Measurements from ENCODE around the gene NAA38. TPM values are rescaled to one million over a fixed set of nuclear protein-coding genes. Genes with fewer than 3 reads are reported as not detected.
"Not testable (repeated sequence)": the region's sequence is repeated elsewhere in the genome, so short reads cannot be mapped to it uniquely, and the experiment has no call there.

The NAA38 gene
- total RNA-seq, 2 experiments from 2014 or later = 62.1 to 71.7 TPM

DNA sequence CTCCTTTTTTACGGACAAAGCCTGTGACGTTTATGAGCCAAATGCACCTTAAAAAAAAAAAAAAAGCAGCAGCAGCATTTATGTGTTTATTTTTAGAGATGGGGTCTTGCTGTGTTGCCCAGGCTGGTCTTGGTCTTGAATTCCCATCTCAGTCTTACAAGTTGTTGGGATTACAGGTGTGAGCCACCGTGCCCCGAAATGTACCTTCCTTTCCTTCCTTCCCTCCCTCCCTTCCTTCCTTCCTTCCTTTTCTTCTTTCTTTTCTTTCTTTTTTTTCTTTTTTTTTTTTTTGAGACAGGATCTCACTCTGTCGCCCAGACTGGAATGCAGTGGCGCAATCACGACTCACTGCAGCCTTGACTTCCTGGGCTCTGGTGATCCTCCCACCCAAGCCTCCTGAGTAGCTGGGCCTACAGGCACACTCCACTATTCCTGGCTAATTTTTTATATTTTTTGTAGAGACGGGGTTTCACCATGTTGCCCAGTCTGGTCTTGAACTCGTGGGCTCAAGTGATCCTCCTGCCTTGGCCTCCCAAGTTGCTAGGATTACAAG, 47.5 kb downstream of the NAA38 start:
- H3K9me3 Mint-ChIP-seq; H3K27me3 Mint-ChIP-seq; H3K36me3 Mint-ChIP-seq; POLR2A ChIA-PET; H3K4me1 Mint-ChIP-seq; DNase-seq; H3K27ac Mint-ChIP-seq; H3K4me3 Mint-ChIP-seq; ATAC-seq (ENCODE audit: low read depth): not testable (repeated sequence)

DNA sequence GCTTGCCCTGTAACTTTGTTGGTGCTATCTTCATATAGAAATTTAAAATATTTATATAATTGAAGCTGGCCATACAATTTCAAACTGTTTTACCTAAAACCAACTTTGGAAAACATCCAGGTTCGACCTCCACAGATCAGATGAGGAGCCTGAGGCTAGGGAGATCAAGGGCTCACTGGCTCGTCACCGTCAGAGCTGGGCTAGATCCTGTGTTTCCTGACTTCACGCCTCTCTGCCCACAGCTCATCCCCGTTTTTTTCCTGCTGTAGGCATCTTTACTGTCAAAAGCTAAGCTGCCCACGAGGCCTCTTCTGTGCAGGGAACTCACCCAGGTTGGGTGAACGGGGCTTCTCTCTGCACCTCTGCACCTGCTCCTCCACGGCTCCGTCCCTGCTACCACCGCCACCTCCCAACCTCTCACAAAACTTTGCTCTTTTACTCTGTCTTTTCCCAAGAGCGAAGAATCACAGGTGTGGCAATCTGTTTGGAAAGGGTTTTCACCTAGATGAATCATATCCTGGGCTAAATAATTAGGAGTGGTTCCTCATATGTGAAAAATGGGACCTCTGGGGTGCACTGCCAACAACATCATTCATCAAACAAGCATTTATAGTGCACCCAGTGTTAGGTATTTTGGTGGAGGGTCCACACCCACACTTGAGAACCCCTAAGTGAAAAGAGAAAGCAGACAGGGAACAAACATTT, 48.1 kb downstream of the NAA38 start:
- DNase-seq = no peak
- ATAC-seq (ENCODE audit: low read depth) = no peak
- Mint-ChIP-seq H3K36me3 (no peaks in the 10 kb centered on the region), H3K4me1 (no peaks in the 10 kb centered on the region), H3K9me3 (no peaks in the 10 kb centered on the region), H3K27ac (no peak overlapping the region), H3K27me3 (peaks cover 4% of the 10 kb centered on the region), H3K4me3 (no peak overlapping the region)
- POLR2A ChIA-PET = no interaction called here

DNA sequence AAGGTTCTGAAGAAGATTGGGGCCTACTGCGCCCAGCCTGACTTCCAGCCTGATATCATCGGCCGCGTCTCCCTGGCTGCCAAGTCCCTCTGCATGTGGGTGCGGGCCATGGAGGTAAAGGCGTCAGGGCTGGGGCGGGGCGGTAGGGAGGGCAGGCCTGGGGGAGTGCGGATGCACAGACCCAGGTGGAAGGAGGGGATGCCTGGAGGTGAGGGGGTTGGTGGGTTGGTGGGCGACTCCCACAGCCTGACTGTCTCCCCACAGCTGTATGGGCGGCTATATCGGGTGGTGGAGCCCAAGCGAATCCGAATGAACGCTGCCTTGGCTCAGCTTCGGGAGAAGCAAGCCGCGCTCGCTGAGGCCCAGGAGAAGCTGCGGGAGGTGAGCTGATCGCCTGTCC, 50.2 kb downstream of the NAA38 start:
- no peaks in the 10 kb centered on the region for H3K4me1 Mint-ChIP-seq
- POLR2A ChIA-PET = no interaction called here
- ATAC-seq (ENCODE audit: low read depth) = no peak
- no peak for DNase-seq
- no peak overlapping the region for H3K4me3 Mint-ChIP-seq
- peaks cover 8% of the 10 kb centered on the region for H3K27me3 Mint-ChIP-seq
- no peaks in the 10 kb centered on the region for H3K36me3 Mint-ChIP-seq
- no peak overlapping the region for H3K27ac Mint-ChIP-seq
- H3K9me3 Mint-ChIP-seq = no peaks in the 10 kb centered on the region

Other genes starting within 250 kb of the NAA38 start
- gene FXR2, start 242.7 kb downstream of the NAA38 start, total RNA-seq = 10 to 100 TPM; 37.7 to 38.2 TPM
- 10 to 100 TPM; 40.0 to 41.2 TPM for gene SAT2, start 229.7 kb downstream of the NAA38 start, total RNA-seq
- not detected for gene SHBG, start 227.4 kb downstream of the NAA38 start, total RNA-seq
- under 1 TPM; 0.14 to 0.42 TPM for gene ATP1B2, start 206.6 kb downstream of the NAA38 start, total RNA-seq
- 100 to 1,000 TPM; 128 to 131 TPM for gene TP53, start 170.1 kb downstream of the NAA38 start, total RNA-seq
- 10 to 100 TPM; 19.3 to 19.4 TPM for gene WRAP53, start 169.1 kb downstream of the NAA38 start, total RNA-seq
- not detected for gene EFNB3, start 152.4 kb downstream of the NAA38 start, total RNA-seq
- gene DNAH2, start 139.8 kb downstream of the NAA38 start, total RNA-seq = not detected
- gene KDM6B, start 23.3 kb downstream of the NAA38 start, total RNA-seq = 10 to 100 TPM; 43.4 to 50.9 TPM
- gene TMEM88, start 2.5 kb downstream of the NAA38 start, total RNA-seq = 1 to 10 TPM; 2.9 to 3.7 TPM
- gene CYB5D1, start 444 bp upstream of the NAA38 start, total RNA-seq = 1 to 10 TPM; 7.3 to 7.9 TPM
- 100 to 1,000 TPM; 194 to 199 TPM for gene CHD3, start 31.2 kb upstream of the NAA38 start, total RNA-seq
- 1 to 10 TPM; 4.5 to 5.5 TPM for gene RNF227, start 58.7 kb upstream of the NAA38 start, total RNA-seq
- 10 to 100 TPM; 10.6 to 12.5 TPM for gene KCNAB3, start 72.3 kb upstream of the NAA38 start, total RNA-seq
- gene TRAPPC1, start 74.4 kb upstream of the NAA38 start, total RNA-seq = 100 to 1,000 TPM; 222 to 237 TPM
- 10 to 100 TPM; 57.3 to 62.7 TPM for gene CNTROB, start 74.6 kb upstream of the NAA38 start, total RNA-seq
- gene GUCY2D, start 145.1 kb upstream of the NAA38 start, total RNA-seq = not detected
- not detected for gene ALOX15B, start 181.5 kb upstream of the NAA38 start, total RNA-seq
- under 1 TPM; 0.65 to 0.97 TPM for gene ALOX12B, start 230.2 kb upstream of the NAA38 start, total RNA-seq